HEK293T (cell line): Measurements from ENCODE around the gene LSG1.

ENCODE experiments used
- CTCF ChIA-PET: fragments of 350-600 bp; formaldehyde crosslinking; extraction: SDS; loops from one replicate; lab custom pipeline; 2021; ENCODE audit warnings: antibody characterized with exemption, inconsistent platforms; lab: Yijun Ruan, JAX
- POLR2A ChIA-PET: fragments of 350-600 bp; formaldehyde crosslinking; extraction: SDS; loops from one replicate; lab custom pipeline; 2020; ENCODE audit warnings: antibody characterized with exemption, inconsistent platforms; lab: Yijun Ruan, JAX
- DNase-seq: peaks from one replicate; pipeline ENCODE4 v3.0.0; 2012; ENCODE audit warnings: mixed read lengths; ENCODE audit errors: extremely low spot score
- ARNT ChIP-seq: fragments of 450-650 bp; IDR thresholded peaks from 2 replicates; pipeline ENCODE4 v1.6.1; 2017; ENCODE audit warnings: mild to moderate bottlenecking
- BHLHE40 ChIP-seq: fragments of 450-650 bp; IDR thresholded peaks from 2 replicates; pipeline ENCODE4 v1.6.1; 2016; ENCODE audit warnings: mild to moderate bottlenecking, moderate library complexity, borderline replicate concordance
- CTBP1 ChIP-seq: fragments of 450-650 bp; IDR thresholded peaks from 2 replicates; pipeline ENCODE4 v1.6.1; 2016; ENCODE audit warnings: borderline replicate concordance
- ELF4 ChIP-seq: fragments of 450-650 bp; IDR thresholded peaks from 2 replicates; pipeline ENCODE4 v1.6.1; 2017; ENCODE audit warnings: antibody characterized with exemption
- FOXA1 ChIP-seq: fragments of 450-650 bp; IDR thresholded peaks from 2 replicates; pipeline ENCODE4 v1.6.1; 2016; ENCODE audit warnings: mild to moderate bottlenecking
- FOXK2 ChIP-seq: fragments of 450-650 bp; IDR thresholded peaks from 2 replicates; pipeline ENCODE4 v1.6.1; 2016; ENCODE audit warnings: mild to moderate bottlenecking
- FOXM1 ChIP-seq: fragments of 450-650 bp; IDR thresholded peaks from 2 replicates; pipeline ENCODE4 v1.6.1; 2017; ENCODE audit warnings: mild to moderate bottlenecking, borderline replicate concordance
- HDGF ChIP-seq: fragments of 450-650 bp; IDR thresholded peaks from 2 replicates; pipeline ENCODE4 v1.6.1; 2017; ENCODE audit warnings: antibody characterized with exemption, borderline replicate concordance
- L3MBTL2 ChIP-seq: fragments of 450-650 bp; conservative IDR thresholded peaks from 2 replicates; pipeline ENCODE4 v1.6.1; 2016; ENCODE audit warnings: mild to moderate bottlenecking
- LEF1 ChIP-seq: fragments of 450-650 bp; IDR thresholded peaks from 2 replicates; pipeline ENCODE4 v1.6.1; 2017; ENCODE audit warnings: mild to moderate bottlenecking, borderline replicate concordance
- NFRKB ChIP-seq: fragments of 450-650 bp; IDR thresholded peaks from 2 replicates; pipeline ENCODE4 v1.6.1; 2016; ENCODE audit warnings: mild to moderate bottlenecking, moderate library complexity
- PKNOX1 ChIP-seq: fragments of 450-650 bp; IDR thresholded peaks from 2 replicates; pipeline ENCODE4 v1.6.1; 2016
- SP1 ChIP-seq: fragments of 450-650 bp; IDR thresholded peaks from 2 replicates; pipeline ENCODE4 v1.6.1; 2017
- SUZ12 ChIP-seq: fragments of 450-650 bp; IDR thresholded peaks from 2 replicates; pipeline ENCODE4 v1.6.1; 2016; ENCODE audit warnings: mild to moderate bottlenecking
- TARDBP ChIP-seq: fragments of 450-650 bp; IDR thresholded peaks from 2 replicates; pipeline ENCODE4 v1.6.1; 2016
- ZNF384 ChIP-seq: fragments of 450-650 bp; IDR thresholded peaks from 2 replicates; pipeline ENCODE4 v1.6.1; 2016

LSG1 gene

GRCh38 chr3:194675680-194676079, 3.7 kb upstream of the LSG1 start:
- DNase-seq, result no peak
- no peak for TF ChIP-seq BHLHE40
- TF ChIP-seq FOXK2, result no peak
- TF ChIP-seq HDGF, result no peak
- no peak for TF ChIP-seq FOXA1
- TF ChIP-seq TARDBP, result no peak
- no peak for TF ChIP-seq FOXM1
- TF ChIP-seq SUZ12, result no peak
- TF ChIP-seq LEF1, result no peak
- no peak for TF ChIP-seq L3MBTL2
- no peak for TF ChIP-seq ARNT
- no peak for TF ChIP-seq SP1
- TF ChIP-seq CTBP1, result no peak
- no peak for TF ChIP-seq PKNOX1
- POLR2A ChIA-PET, result no interaction called here
- CTCF ChIA-PET, result interaction anchor here (0.6 kb wide), 1 partner anchor 85 kb away, joined by 3 read pairs; no protein-coding TSS in a partner anchor

GRCh38 chr3:194675081-194675640, 3.2 kb upstream of the LSG1 start:
- DNase-seq, result no peak
- TF ChIP-seq NFRKB (no peak), FOXK2 (no peak), SP1 (no peak), FOXA1 (no peak), SUZ12 (no peak), ZNF384 (no peak), ELF4 (no peak), FOXM1 (no peak), LEF1 (no peak), L3MBTL2 (no peak), PKNOX1 (no peak), BHLHE40 (no peak), TARDBP (no peak), ARNT (no peak), HDGF (no peak), CTBP1 (no peak)
- ChIA-PET POLR2A (no interaction called here), CTCF (interaction anchor here (0.6 kb wide), 1 partner anchor 86 kb away, joined by 3 read pairs; no protein-coding TSS in a partner anchor)

GRCh38 chr3:194673761-194674160, 1.8 kb upstream of the LSG1 start:
- ChIA-PET POLR2A (interaction anchor here (0.9 kb wide), 1 partner anchor 12 kb away, joined by 4 read pairs; the partner anchor contains the start of gene FAM43A), CTCF (no interaction called here)
- TF ChIP-seq ZNF384 (no peak), TARDBP (no peak), NFRKB (no peak), BHLHE40 (no peak), LEF1 (no peak)
- no peak for DNase-seq

GRCh38 chr3:194672876-194673275, 885 bp upstream of the LSG1 start:
- no peak for TF ChIP-seq FOXM1
- TF ChIP-seq FOXA1, result no peak
- CTCF ChIA-PET, result interaction anchor here (0.7 to 1.5 kb wide), 2 partner anchors 10 to 198 kb away, joined by 3 to 13 read pairs; no protein-coding TSS in a partner anchor
- POLR2A ChIA-PET, result interaction anchor here (1.8 to 2.3 kb wide), 2 partner anchors 10 to 168 kb away, joined by 4 to 8 read pairs; no protein-coding TSS in a partner anchor
- DNase-seq, result no peak

GRCh38 chr3:194671511-194671899, 486 bp downstream of the LSG1 start:
- ChIA-PET POLR2A (interaction anchor here (0.7 to 2.3 kb wide), 6 partner anchors 11 to 530 kb away, joined by 3 to 8 read pairs (median 4); partner anchors contain the start of gene TMEM44), CTCF (interaction anchor here (0.6 to 0.7 kb wide), 3 partner anchors 56 to 555 kb away, joined by 3 read pairs; no protein-coding TSS in a partner anchor)
- no peak for DNase-seq
- TF ChIP-seq CTBP1 (no peak), ELF4 (no peak), PKNOX1 (peak; percentile 58), LEF1 (no peak), ARNT (no peak)

- no peak for TF ChIP-seq SP1
- no peak for TF ChIP-seq SUZ12
- no peak for TF ChIP-seq TARDBP
- no peak for TF ChIP-seq BHLHE40
- no peak for TF ChIP-seq FOXM1
- no peak for TF ChIP-seq NFRKB
- no peak for TF ChIP-seq ZNF384
- no peak for TF ChIP-seq L3MBTL2
- no peak for TF ChIP-seq FOXA1
- no peak for TF ChIP-seq FOXK2
- TF ChIP-seq ARNT, result no peak
- TF ChIP-seq CTBP1, result no peak
- no peak for TF ChIP-seq PKNOX1
- no peak for TF ChIP-seq LEF1
- TF ChIP-seq ELF4, result no peak
- ChIA-PET CTCF (no interaction called here), POLR2A (no interaction called here)
- no peak for DNase-seq
These were observed 4.6 kb downstream of the LSG1 start for GRCh38 chr3:194667363-194667762.
